Heart right ventricle (tissue), 16 donors: ENCODE measurements around the gene FYN. TPM values are rescaled to one million over a fixed set of nuclear protein-coding genes. Genes with fewer than 3 reads are reported as not detected.

ENCODE experiments used
- ATAC-seq, 8 donors: fragments of 200-7000 bp; cut with Tn5 transposase; one replicate each; pipeline ENCODE4 v1.9.1; 2020; ENCODE audit warnings: mild to moderate bottlenecking in 8 of 8, moderate library complexity in 8 of 8, moderate number of reproducible peaks in 1 of 8
- DNase-seq, 2 donors: peaks; one replicate each; pipeline ENCODE4 v3.0.0-alpha.2; 2020
- H3K27ac ChIP-seq, 10 donors: fragments of 200-600 bp; sonication (generic) in 2 of 10; one replicate each; pipeline versions ENCODE4 v1.5.0 to v1.8.0; 2020 to 2022; ENCODE audit warnings: mild to moderate bottlenecking in 3 of 10
- H3K27me3 ChIP-seq, 7 donors: fragments of 200-600 bp; one replicate each; pipeline ENCODE4 v1.8.0; 2021 to 2022; ENCODE audit warnings: mild to moderate bottlenecking in 2 of 7
- H3K36me3 ChIP-seq, 9 donors: fragments of 200-600 bp; sonication (generic) in 1 of 9; one replicate each; pipeline versions ENCODE4 v1.5.0 to v1.8.0; 2020 to 2022; ENCODE audit warnings: mild to moderate bottlenecking in 2 of 9
- H3K4me1 ChIP-seq, 9 donors: fragments of 200-600 bp; sonication (generic) in 1 of 9; one replicate each; pipeline versions ENCODE4 v1.5.0 to v1.8.0; 2020 to 2022; ENCODE audit warnings: mild to moderate bottlenecking in 4 of 9
- H3K4me3 ChIP-seq, 10 donors: fragments of 200-600 bp; sonication (generic) in 2 of 10; one replicate each; pipeline versions ENCODE4 v1.5.0 to v1.8.0; 2020 to 2022; ENCODE audit warnings: mild to moderate bottlenecking in 7 of 10, moderate library complexity in 2 of 10
- H3K9me3 ChIP-seq, 11 donors: fragments of 200-600 bp in 10 of 11; sonication (generic) in 2 of 11; one replicate each; pipeline versions ENCODE4 v1.5.0 to v1.8.0; 2013 to 2022; ENCODE audit warnings: mild to moderate bottlenecking in 2 of 11, control low read depth in 1 of 11, moderate library complexity in 1 of 11
- WGBS, 2 donors: extraction: QIAGEN DNeasy Blood & Tissue Kit; methylation state at CpG; one replicate each; pipeline ENCODE4 v1.1.7; 2013; ENCODE audit warnings: inconsistent platforms in 1 of 2; 5-methylcytosine and 5-hydroxymethylcytosine counted together
- intact Hi-C, 10 donors: fragments of 100-400 bp; cut with DNase I; formaldehyde crosslinking; loops; one replicate each; pipeline versions ENCODE4 v1.11.1 to v1.14.2; 2022
- polyA plus RNA-seq, 2 donors: library from polyadenylated mRNA; stranded (reverse); fragments of 200-250 nt; gene quantifications; one replicate each; pipeline ENCODE4 v1.2.3, GENCODE V29; 2013
- total RNA-seq, 10 donors: library from RNA; stranded (reverse); fragmentation: NEBNext Ultra II Directional in 3 of 10; extraction: Animal tissue kit (Norgen Biotek cat#: 25700) in 3 of 10; gene quantifications; one replicate each; pipeline versions ENCODE4 v1.2.1 to v1.2.4, GENCODE V29; 2021 to 2023
- TF ChIP-seq, protein P1 (sequence below), 9 donors: fragments of 200-600 bp; sonication (generic) in 2 of 9; IDR thresholded peaks; one replicate each; pipeline versions ENCODE4 v1.5.0 to v1.8.0; 2021 to 2022; ENCODE audit warnings: antibody characterized with exemption in 9 of 9, mild to moderate bottlenecking in 5 of 9, moderate library complexity in 1 of 9
- donor health status: Arrhythmogenic right ventricular cardiomyopathy.
- donor health status: ischemic (EF 13 %, LVEDD 7.1; RV severe dilation, severe dysfunction).
- donor health status: healthy with polysubstance abuse.
- donor health status: DM: no; HTN: yes; CAD: no.
- donor health status: DM: no; HTN: no; CAD: no.
- donor health status: ischemic (EF 25% LVEDD 6.9; RV normal size, moderate dysfunction).
- donor health status: ischemic (EF 25% LVEDD 5.7; RV mildly dilated, moderate dysfunction).
- donor health status: healthy.
- donor health status: DM: yes; HTN: yes; CAD: no.
- donor health status: Ischemic cardiomyopathy.
- donor health status: ischemic (EF 35%, LVEDD 5.7; RV mildly dilated, moderate dysfunction).
- donor health status: nonischemic (EF 11% LVEDD 7.7; RV severe dilation, severe dysfunction).
- donor health status: DM: yes; HTN: yes; CAD: no.
- donor health status: PGD.
- donor health status: ischemic (EF 29% LVEDD 5.4; RV normal size, mild dysfunction).
- donor health status: nonischemic (EF 23%, LVEDD 6.1; RV moderate dilation, normal function).

The FYN gene
- total and polyA plus RNA-seq, 12 donors, result 19.1 to 58.1 (median 42.2) TPM

DNA sequence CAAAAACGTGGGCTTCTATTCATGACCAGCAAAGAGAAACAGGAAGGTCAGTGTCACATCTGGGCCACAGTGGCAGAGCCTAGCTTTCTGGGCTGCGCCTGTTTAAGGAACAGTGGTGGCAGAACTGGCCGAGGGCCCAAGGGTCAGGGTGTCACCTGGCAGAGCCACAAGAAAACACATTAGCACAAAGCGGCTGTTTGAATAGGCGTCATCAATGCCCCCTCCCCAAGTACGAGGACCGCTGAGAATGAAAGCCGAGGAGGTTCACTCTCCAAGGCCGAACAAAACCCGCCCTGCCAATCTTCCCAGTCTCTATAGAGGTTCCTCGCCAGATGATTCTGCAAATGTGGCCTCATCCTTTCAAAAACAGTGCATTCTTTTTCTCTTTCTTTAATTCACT, 142.4 kb downstream of the FYN start:
- intact Hi-C loops, result loop anchor here in 2 of 10 donors (5.0 to 10.0 kb wide), 2 partner anchors 141 to 144 kb away; partner anchors contain the start of gene FYN (in 2 of the 2)
- ATAC-seq, result peak; percentile 30 to 58 (median 45)

DNA sequence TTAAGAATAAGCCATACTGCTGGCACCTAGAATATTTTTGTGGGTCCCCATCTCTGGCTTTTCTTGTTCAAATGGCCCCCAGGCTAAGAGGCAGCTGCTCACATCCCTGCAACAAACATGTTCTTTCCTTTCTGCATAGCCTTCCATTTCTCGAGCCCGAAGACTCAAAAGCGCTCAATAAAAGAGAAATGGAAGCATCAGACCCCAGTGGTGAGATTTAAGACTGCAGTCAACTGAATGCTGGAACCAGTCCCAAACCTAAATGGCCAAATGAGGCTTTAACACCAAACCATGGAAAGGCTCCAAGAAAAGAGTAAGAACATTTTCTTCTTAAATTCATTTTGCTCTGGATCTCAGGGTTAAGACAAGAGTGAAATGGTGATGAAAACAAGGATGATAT, 145.4 kb downstream of the FYN start:
- Histone ChIP-seq H3K9me3 (peaks cover 0 to 10% (median 6%) of the 10 kb centered on the region in 11 donors), H3K4me1 (peaks cover 0 to 65% (median 53%) of the 10 kb centered on the region in 9 donors), H3K27ac (no peak overlapping the region), H3K4me3 (no peak overlapping the region), H3K36me3 (peaks cover 0 to 7% (median 0%) of the 10 kb centered on the region in 9 donors), H3K27me3 (no peaks in the 10 kb centered on the region)
- ATAC-seq (no peak), DNase-seq (no peak)
- intact Hi-C loops, result loop anchor here in 2 of 10 donors (5.0 kb wide), 1 partner anchor 144 kb away; the partner anchor contains the start of gene FYN (in 2 of the 2)
- WGBS, 2 donors, result 68 to 78% methylated on average over 3 of the region's 3 CpGs
- TF ChIP-seq, protein P1, sequence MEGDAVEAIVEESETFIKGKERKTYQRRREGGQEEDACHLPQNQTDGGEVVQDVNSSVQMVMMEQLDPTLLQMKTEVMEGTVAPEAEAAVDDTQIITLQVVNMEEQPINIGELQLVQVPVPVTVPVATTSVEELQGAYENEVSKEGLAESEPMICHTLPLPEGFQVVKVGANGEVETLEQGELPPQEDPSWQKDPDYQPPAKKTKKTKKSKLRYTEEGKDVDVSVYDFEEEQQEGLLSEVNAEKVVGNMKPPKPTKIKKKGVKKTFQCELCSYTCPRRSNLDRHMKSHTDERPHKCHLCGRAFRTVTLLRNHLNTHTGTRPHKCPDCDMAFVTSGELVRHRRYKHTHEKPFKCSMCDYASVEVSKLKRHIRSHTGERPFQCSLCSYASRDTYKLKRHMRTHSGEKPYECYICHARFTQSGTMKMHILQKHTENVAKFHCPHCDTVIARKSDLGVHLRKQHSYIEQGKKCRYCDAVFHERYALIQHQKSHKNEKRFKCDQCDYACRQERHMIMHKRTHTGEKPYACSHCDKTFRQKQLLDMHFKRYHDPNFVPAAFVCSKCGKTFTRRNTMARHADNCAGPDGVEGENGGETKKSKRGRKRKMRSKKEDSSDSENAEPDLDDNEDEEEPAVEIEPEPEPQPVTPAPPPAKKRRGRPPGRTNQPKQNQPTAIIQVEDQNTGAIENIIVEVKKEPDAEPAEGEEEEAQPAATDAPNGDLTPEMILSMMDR (IDR thresholded peaks at IDR 0.05), result peak in 8 of 9 donors; percentile 15 to 48 (median 39)

More for the DNA sequence above, 142.4 kb downstream of the FYN start:
- Histone ChIP-seq H3K27ac (peak overlapping the region in 7 of 10 donors; percentile 12 to 56 (median 38)), H3K4me1 (peaks cover 0 to 58% (median 34%) of the 10 kb centered on the region in 9 donors), H3K27me3 (no peaks in the 10 kb centered on the region), H3K9me3 (peaks cover 0 to 12% (median 8%) of the 10 kb centered on the region in 11 donors), H3K4me3 (no peak overlapping the region), H3K36me3 (peaks cover 0 to 15% (median 0%) of the 10 kb centered on the region in 9 donors)
- TF ChIP-seq, protein P1 (IDR thresholded peaks at IDR 0.05), result no peak
- DNase-seq, result peak; percentile 44 to 58
- 56 to 65% methylated on average over 11 of the region's 11 CpGs for WGBS, 2 donors

DNA sequence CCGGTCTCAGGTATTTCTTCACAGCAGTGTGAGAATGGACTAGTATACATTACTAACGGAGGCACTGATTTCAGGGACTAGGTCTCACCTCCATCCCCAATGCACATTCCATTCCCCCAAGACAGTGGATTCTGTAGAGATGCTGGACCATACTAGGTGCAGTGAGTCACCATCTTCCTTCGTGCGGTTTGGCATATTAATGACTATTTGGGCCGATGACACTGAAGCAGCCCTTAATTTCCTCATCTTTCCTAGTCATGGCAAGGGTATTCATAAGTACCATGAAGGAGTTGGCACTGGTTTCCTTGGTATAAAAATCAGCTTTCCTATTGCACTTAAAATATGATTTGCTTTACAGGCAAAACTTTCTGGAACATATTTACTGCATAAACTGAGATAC, 146.2 kb downstream of the FYN start:
- 97 to 99% methylated on average over 5 of the region's 5 CpGs for WGBS, 2 donors
- intact Hi-C loops, result loop anchor here in 2 of 10 donors (5.0 kb wide), 1 partner anchor 145 kb away; the partner anchor contains the start of gene FYN (in 2 of the 2)
- DNase-seq (no peak), ATAC-seq (no peak)
- TF ChIP-seq, protein P1 (IDR thresholded peaks at IDR 0.05), result no peak
- Histone ChIP-seq H3K4me3 (no peak overlapping the region), H3K36me3 (no peaks in the 10 kb centered on the region), H3K27ac (no peak overlapping the region), H3K9me3 (peaks cover 0 to 2% (median 0%) of the 10 kb centered on the region in 11 donors), H3K27me3 (no peaks in the 10 kb centered on the region), H3K4me1 (peaks cover 0 to 70% (median 61%) of the 10 kb centered on the region in 9 donors)

DNA sequence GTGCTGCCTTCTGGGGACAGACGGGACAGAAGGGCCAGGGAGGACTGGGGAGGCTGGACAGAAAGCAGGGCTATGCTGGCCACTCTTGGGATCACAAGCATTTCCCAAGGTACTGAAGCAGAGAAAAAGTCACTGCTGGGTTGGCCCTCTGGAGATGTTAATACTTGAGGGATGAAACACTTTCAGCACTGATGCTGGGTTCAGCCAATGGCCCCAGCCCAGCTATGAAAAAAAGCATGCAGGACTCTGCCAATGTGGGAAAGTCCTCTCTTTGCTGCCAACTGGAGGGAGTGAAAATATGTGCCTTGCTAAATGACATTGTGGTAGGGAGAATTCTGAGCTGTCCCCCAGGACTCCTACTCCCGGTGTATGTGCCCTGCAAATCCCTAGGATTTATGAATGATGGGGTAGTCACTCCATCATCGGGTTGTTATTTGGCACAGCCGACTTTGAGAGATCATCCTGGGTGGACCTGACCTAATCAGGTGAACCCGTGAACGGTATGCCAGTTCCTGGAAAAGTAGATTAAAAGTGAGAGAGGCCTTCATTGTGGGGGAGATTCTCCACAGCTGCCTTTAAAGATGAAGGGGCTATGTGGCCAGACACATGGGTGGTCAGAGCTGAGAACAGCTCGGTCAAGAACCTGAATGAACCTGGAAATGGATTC, 147.7 kb downstream of the FYN start:
- H3K27me3 ChIP-seq, result no peaks in the 10 kb centered on the region
- no peak for DNase-seq
- no peaks in the 10 kb centered on the region for H3K9me3 ChIP-seq
- TF ChIP-seq, protein P1 (IDR thresholded peaks at IDR 0.05), result no peak
- WGBS, 2 donors, result 85 to 88% methylated on average over 7 of the region's 7 CpGs
- H3K36me3 ChIP-seq, result no peaks in the 10 kb centered on the region
- H3K4me1 ChIP-seq, result peaks cover 0 to 69% (median 58%) of the 10 kb centered on the region in 9 donors
- peak overlapping the region in 4 of 10 donors; percentile 3 to 41 (median 30) for H3K27ac ChIP-seq
- ATAC-seq, result peak in 6 of 8 donors; percentile 23 to 55 (median 26)
- H3K4me3 ChIP-seq, result no peak overlapping the region
- intact Hi-C loops, result loop anchor here in 2 of 10 donors (5.0 kb wide), 1 partner anchor 147 kb away; the partner anchor contains the start of gene FYN (in 2 of the 2)
